GM19043 (cell line): ENCODE results near the gene GSE1.

Experiments used
- ATAC-seq: cut with Tn5 transposase; IDR thresholded peaks from one replicate; pipeline ENCODE4 v1.9.1; 2021; ENCODE audit warnings: low read depth; ENCODE audit not compliant: unreplicated experiment

Gene GSE1

DNA sequence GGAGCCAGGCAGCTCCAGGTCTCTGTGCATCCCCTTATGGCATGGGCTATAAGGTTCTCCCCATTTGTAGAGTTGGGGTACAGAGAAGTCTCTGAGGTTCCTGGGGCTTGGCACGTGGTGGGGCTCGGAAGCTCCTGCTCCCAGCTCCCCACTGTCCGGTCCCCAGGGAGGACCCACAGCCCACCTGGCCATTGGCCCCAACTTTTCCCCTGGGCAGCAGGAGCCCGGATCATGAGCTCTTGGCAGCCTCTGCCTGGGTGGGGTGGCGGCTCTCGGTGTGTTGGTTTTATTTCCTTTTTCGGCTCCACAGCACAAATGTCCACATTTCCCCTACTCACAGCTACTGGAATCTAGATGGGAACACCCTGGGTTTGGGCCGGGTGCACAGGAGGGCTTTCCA is 30.5 kb downstream of the GSE1 start:
- ATAC-seq: no peak

DNA sequence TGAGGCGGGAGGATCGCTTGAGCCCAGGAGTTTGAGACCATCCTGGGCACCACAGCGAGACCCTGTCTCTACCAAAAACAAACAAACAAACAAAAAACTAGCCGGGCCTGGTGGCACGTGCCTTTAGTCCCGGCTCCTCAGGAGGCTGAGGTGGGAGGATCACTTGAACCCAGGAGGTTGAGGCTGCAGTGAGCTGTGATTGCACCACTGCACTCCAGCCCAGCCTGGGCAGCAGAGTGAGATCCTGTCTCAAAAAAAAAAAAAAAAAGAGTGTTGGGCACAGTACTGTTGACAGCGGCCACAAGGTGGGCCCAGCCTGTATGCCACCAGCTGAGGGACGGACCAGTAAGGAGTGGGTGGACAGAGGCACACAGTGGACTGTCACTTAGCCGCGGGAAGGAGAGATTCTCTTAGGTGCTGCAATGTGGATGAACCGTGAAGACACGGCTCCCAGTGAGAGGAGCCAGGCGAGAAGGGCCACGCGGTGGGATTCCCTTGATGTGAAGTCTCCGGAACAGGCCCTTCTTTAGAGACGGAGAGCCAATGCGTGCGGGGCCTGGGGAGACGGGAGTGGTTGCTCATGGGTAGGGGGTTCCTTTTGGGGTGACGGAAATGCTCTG is 31.1 kb downstream of the GSE1 start:
- ATAC-seq: no peak

DNA sequence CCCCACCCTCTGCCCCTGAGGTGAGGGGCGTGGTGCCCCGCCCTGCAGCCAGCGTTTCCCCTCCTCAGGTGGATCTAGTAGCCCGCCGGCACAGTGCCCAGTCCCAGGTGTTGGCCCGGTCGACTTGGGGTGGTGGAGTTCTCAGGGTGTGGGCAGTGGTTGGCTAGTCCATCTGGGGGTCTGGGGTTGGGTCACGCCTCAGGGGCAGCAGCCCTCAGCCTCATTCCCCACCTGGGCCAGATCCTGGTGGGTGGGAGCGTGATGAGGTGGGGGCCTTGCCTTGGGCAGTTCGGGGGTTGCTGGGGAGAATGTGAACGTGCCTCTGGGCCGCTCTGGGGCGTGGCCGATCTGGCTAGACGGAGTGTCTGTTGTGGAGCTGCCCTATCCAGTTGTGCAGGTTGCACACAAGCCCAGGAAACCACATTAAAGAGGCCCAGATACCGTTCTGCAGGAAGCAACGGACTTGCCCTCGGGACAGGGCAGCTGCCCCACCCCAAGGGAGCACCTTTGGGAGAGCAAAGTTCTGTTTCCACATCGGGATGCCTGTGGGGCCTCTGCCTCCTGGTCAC is 32.0 kb downstream of the GSE1 start:
- no peak for ATAC-seq

DNA sequence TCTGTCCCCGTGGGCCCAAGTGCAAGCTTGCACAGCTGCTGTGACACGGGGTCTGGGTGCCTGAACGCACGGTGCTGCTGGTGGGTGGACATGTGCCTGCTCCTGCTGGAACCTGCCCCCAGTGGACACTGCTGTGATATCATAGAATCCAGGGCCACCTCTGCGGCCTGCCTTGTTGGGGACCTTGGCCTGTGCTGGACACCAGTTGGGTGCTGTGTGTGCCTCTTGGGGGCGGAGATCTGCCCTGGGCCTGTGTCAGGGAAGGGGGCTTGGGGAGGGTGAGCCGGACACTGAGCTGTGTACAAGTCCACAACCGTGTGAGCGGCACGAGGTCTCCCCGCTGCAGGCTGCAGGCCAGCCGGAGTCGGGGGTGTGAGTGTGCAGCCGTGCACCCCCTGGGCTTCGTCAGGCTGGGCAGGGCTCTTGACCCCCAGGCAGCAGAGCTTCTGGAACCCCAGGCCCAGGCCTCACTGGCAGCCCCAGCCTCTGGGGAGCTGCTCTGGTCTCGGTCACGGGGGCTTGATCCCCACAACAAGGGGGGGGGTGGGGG is 33.3 kb downstream of the GSE1 start:
- ATAC-seq: no peak

DNA sequence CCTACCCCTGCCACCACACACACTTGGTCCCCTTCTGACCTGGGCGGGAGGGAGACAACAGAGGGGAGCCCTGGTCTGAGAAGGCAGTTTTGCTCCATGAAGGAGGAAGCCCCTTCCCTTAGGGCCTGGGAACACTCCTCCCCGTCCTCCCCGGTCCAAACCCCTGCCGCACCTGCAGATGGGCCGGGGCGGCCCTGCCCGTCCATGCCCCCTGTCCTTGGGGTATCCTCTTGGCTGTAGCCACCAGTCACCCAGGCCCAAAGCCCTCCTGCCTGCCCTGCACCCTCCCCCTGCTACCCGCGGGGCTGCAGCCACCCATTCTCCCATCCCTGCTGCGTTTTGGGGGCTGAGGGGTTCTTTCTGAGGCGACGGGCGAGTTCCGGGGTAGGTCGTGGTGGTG is 33.9 kb downstream of the GSE1 start:
- no peak for ATAC-seq

DNA sequence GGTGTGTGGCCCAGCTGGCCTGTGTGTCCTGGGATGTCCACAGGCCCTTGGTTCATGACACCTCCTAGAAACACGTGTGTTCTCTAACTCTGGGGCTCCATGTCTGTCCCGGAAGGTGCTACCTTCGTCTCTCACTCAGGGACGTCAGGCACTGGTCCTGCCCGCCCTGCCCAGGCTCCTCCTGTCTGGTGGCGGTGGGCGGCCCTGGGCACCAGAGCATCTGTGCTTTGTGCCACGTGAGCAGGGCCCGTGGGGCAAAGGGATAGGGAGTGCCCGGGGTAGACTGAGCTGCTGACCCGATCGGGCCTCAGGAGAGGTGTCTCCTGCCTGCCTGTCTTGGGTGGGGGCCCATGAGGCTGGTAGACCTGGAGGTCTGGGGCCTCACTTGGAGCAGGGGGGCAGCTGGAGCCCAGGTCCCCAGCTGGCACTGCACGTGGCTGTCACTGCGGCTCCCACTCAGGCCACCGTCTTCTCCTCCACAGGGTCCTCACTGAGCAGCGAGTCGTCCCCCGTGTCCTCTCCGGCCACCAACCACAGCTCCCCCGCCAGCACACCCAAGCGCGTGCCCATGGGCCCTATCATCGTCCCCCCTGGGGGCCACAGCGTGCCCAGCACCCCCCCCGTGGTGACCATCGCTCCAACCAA is 35.1 kb downstream of the GSE1 start:
- ATAC-seq: no peak

DNA sequence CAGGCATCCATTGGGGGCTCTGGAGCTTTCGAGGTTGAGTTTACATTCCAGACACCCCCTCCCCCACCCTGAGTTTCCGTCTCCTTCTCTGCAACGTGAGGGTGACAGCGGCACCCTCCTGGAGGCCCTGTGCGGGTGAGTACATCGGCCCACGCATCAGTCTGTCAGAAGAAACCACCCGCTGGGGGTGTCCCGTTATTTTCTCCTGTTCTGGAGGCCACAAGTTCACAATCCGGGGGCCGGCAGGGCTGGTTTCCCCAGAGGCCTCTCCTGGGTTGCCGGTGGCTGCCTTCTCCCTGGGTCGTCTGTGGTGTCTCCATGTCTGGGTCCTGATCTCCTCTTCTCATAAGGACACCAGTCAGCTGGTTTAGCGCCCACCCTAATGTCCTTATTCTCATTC is 35.7 kb downstream of the GSE1 start:
- ATAC-seq: no peak

DNA sequence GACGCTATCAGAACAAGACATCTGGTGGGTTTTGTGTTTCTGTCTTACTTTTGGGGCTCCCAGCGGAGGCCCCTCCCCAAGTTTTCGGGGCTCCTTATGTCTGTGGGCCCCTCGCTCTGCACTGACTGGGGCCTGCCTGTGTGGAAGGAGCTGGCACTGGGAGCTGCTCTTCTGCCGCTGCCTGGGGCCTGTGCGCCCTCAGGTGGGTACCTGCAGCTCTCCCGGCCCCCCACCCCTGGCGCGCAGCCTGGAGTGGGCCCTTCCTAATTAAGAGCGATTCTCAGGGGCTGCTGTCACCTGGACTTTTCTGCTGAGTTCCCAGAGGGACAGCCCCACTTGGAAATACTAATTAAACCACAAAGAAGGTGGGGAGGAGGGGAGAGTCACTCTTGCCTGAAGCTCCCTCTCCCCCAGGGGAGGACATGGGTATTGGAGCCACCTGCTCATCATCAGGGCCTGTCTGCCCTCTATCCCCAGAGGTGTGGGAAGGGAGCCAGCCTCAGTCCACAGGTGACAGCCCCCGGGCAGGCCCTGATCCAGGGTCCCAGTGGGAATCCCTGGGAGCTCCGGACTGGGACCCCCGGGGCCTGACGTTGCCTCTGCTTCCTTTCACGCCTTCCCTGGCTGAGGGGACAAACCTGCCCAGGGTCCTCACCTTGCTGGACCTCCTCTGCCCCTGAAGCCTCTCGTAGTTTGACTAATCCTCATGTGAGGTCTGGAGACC is 36.5 kb downstream of the GSE1 start:
- ATAC-seq: no peak

DNA sequence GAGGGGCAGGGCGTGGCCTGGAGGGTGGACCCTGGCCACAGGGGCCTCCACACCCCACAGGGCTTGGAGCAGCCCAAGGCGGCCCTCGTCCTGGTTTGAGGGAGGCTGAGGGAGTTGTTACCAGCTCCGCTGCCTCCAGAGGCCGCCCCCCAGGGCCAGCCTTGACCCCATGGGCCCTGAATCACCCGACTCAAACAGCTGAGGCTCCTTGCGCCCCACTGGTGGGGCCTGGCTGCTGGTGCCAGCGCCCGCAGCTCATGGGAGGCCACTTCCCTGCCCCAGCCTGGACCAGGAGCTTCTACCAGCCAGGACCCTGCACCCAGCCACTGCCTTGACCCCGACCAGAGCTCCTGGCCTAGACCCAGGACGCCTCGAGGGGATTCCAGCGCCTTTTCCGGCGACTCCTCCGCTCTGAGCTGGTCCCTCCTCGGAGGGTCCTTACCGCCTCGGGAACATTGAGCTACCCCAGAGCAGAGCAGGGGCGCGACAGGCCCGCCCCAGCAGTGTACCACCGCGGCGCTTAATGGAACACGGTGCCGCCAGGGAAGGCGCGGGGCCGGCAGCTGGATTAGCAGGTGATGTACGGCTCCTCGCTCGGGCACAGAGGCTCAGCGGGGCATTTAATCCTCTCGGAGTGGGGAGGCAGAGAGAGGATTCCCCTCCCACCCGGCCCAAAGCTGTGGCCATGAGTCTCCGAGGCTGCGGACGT is 37.2 kb downstream of the GSE1 start:
- no peak for ATAC-seq

DNA sequence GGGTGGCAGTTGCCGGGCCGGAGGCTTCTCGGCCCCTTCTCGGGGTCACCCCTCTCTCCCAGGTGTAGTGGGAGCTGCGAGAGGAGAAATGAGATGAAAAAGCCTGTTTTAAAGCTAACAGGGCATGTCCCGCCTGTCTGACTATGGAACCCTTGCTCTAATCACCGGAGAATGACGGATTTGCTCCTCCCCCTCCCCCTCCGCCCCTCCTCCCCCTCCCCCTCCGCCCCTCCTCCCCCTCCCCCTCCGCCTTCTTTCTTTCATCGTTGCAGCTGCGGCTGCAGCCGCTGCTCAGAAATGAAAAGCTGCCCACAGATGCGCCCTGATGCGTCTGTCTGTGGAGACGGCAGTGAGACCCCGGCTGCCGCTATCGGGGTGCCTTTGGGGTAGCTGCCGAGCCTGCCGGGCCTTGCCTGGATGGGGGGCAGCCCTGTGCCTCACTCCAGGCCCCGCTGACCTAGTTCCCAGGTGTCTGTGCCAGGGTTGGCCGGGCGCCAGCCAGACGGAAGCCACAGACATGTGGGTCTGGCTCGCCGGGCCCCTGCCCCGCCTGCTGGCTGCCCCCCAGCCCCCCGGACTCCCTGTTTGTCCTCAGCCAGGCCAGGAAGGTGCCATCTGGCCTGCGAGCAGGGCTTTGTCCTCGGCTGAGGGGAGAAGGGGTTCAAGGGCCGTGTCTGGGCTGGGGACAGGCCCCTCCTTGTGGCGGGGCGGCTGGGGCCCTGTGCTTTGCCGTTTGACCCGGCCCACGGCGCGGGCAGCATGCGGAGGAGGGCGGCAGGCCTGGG is 37.9 kb downstream of the GSE1 start:
- no peak for ATAC-seq

DNA sequence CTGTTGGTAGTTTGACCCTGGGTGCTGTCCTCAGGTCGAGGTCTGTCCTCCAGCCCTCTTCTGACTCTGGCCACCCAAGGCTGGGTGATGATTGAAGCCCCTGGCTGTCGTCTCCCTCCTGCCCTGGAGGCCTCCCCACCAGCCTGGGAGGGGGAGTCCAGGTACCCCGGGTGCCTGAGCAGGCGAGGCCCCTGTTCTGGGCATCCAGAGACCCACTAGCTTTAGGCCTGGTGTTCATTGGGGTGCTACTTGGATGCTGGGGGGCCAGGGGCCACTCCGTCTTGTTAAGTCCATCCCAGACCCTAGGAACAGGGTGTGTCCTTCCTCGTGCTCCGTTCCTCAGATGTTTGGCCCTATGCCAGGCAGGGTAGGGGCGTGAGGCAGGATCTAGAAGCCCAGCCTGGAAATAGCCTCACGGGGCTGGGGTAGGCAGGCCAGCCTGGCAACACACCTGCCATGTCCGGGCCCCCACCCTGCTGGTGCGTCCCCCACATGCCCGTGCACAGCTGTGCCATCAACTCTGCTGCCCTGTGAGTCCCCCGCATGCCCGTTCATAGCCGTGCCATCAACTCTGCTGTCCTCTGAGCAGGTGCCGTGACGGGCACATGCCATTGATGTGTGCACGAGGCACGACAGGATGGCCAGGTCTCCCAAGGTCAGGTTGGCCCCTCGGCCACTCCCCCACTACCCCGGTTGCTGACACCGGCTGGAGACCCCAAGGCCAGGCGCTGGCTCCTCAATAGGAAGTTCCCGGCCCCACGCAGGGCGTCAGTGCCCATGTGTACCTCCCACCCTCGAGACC is 38.7 kb downstream of the GSE1 start:
- ATAC-seq: no peak

DNA sequence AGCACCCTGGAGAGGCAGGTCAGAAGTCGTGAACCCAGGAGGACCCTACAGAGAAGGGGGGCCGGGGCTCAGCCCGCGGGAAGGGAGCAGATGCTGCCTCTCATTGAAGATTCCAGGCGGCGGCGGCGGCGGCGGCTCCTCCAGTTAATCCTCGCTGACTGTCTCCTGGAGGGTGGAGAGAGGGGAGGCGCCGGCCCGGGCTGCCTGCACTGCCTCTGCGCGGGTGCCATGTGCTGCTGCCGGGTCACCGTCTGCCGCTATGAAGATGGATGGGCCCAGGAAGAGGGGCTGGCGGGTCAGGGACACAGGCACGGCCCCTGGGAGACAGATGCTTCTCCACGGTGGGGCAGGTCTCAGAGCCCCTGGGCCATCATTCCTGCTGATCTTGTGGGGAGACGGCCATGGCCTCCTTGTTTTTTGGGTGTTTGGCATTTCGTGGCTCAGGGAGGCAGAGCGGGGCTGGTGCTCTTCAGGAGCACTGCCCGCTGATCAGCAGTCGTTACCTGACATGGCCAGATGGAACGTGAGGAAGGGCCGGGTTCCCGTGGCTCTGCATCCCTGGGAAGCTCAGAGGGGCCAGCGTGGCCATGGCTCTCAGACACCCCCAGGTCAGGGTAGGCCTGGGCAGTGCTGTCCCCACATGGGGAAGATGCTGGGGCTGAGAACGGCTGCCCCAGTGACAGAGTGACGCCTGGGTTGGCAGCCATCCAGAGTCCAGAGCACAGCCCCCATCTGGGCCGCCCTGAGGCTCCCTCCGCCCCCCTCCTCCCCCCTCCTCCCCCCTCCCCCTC is 39.5 kb downstream of the GSE1 start:
- no peak for ATAC-seq

DNA sequence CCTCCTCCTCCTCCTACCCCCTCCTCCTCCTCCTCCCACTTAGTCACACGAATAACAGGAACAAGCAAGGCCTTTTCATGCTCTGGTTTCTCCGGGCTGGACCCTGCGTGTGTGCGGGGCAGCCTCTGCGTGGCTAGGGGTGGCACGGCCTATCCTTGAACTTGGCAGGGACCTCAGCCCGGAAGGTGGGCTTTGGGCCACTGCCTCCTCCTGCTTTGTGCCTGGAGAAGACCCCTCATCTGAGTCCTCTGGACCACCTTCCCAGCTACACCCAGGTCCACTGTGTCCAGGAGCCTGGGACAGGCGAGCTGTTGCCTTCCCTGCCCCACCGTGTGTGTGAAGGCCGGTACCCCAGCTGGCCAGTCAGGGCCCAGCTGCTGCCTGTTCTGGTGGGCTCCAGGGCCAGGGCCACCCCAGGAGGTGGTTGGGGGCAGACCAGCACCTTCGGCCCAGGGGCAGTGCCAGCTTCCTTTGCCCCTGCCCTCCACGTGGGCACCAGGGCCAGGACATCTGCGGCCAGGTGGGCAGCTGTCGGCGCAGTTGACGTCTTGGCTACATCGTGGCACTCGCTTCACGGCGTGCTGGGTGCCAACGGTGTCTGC is 40.3 kb downstream of the GSE1 start:
- no peak for ATAC-seq

DNA sequence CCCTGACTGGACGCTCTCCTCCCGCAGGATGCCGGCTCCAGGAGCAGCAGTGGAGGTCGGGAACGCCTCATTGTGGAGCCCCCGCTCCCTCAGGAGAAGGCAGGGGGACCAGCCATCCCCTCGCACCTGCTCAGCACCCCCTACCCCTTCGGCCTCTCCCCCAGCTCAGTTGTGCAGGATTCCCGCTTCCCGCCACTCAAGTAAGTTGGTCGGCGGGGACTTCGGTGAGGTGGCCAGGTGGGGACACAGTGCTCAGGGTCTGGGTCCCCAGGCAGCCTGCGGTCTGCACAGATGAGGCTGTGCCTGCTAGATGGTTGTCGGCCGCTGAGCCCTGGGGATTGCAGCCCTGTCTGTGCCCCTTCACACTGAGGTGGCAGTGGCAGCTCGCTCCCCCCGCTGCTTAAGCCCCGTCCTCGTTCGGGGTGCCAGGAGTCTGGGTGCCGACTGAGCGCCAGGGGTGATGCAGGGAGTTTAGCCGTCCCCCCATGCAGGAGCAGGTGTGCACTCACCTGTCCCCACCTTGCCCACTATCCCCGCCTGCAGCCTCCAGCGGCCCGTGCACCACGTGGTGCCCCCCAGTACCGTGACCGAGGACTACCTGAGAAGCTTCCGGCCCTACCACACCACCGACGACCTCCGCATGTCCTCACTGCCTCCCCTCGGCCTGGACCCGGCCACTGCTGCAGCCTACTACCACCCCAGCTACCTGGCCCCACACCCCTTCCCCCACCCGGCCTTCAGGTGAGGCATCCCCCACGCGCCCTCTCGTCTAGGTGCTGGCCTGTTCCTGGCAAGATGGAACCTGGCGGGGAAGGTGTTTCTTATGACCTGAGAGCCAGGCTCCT is 41.4 kb downstream of the GSE1 start:
- no peak for ATAC-seq

DNA sequence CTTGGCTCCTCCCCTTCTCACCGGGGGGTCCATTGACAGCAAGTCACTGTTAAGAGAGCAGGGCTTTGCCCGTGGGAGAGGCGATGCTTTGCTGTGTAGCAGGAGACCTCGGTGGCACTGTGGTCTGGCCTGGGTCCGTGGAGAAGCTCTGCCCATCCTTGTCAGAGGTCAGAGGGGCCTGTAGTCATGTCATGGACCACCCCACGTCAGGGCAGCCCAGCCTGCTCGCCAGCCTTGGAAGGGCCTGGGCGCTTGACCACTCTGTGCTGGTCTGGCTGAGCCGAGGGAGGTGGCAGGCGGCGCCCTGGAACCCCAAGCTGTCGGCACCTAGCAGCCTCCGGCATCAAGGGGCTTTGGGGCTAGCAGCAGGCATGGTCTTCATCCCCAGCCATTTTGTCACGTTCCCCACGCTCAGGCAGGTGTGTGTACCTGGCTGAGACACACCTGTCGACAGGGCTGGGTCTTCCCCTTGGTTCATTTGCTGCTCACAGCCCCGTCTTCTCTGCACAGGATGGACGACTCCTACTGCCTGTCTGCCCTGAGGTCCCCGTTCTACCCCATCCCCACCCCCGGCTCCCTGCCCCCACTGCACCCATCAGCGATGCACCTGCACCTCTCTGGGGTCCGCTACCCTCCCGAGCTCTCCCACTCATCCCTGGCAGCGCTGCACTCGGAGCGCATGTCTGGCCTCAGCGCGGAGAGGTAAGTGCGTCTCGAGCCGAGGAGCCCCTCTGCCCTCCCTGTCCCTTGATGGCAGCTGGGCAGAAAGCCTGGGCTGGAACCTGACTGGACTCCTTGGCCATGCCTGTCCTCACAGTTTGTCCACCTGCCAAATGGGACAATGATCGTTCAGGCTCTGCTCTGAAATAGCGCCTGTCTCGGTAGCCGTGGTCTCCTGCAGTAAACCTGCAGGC is 42.4 kb downstream of the GSE1 start:
- no peak for ATAC-seq
